ENCODE results near the gene ATP9B.

DNA sequence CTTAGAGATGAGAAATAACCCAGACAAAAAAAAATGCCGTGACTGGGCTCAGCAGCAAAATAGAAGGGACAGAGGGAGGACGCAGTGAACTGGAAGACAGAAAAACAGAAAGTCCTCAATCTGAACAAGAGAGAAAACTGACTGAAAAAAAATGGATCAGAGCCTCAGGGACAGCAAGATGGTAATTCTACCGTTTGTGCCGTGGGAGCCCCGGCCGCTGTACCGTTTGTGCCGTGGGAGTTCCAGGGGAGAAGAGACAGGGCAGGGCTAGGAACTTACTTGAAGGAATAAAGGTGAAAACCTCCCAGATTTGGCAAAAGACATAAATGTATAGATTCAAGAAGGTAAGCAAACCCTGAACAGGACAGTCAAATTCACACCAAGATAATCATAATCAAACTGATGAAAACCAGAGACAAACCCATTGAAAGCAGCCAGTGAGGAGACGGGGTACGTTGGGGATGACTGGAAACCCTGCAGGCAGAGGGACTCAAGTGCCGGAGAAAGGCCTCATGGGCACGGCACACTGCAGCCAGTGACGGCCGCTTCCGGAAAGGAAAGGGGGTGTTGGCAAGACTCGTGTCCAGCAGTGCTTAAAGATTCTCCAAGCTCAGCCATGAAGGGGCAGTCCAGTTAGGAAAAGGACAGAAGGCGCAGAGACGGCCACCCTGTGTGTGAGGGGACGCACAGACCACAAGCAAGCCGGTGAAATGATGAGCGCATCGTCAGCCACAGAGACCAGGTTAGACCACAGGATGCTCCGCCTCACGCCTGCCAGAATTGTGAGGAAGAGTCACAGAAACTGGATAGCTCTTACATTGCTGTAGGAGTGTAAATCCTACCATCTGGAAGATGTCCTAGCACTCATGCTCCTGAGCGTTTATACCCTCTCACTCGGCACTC is 286.5 kb downstream of the ATP9B start:
- TF ChIP-seq YY1 (IDR thresholded peaks at IDR 0.05; ENCODE audit: insufficient read depth, insufficient read length) (no peak), ZNF274 (IDR thresholded peaks at IDR 0.05; ENCODE audit: low read depth, low read length) (no peak), SUZ12 (IDR thresholded peaks at IDR 0.05; ENCODE audit: extremely low read depth, insufficient read depth, insufficient read length) (no peak)
